GM12873 (cell line): Measurements from ENCODE around the gene NPB.
A peak's percentile ranks its signal among the peaks of the same experiment; 100 is the strongest.

Source experiments
- CTCF ChIP-seq: IDR thresholded peaks from 2 replicates; pipeline ENCODE4 v1.5.1; 2012; ENCODE audit warnings: low read depth, mild to moderate bottlenecking, moderate library complexity, low read length, control low read depth; ENCODE audit not compliant: insufficient read depth; ENCODE audit errors: missing control alignments

Gene NPB

GRCh38 chr17:81924557-81925532 lies 22.8 kb downstream of the NPB start:
- TF ChIP-seq CTCF = no peak

GRCh38 chr17:81925860-81926450 lies 23.9 kb downstream of the NPB start:
- no peak for TF ChIP-seq CTCF

- TF ChIP-seq CTCF = no peak
Measured at GRCh38 chr17:81926451-81927151, 24.6 kb downstream of the NPB start.

- TF ChIP-seq CTCF = no peak
Measured at GRCh38 chr17:81927152-81927652, 25.2 kb downstream of the NPB start.

- TF ChIP-seq CTCF = peak; percentile 42
Measured at GRCh38 chr17:81927653-81928543, 25.9 kb downstream of the NPB start, which contains the start of gene MAFG. TSS of gene MAFG (minus strand) at chr17:81927735. CDS start at chr17:81923185, 4,550 bp downstream.

GRCh38 chr17:81928544-81929252 lies 26.7 kb downstream of the NPB start:
- no peak for TF ChIP-seq CTCF
